Colon (tissue), 2 donors: Measurements from ENCODE around the gene COQ7.

ENCODE experiments used
- FAIRE-seq: peaks from 2 replicates; lab custom pipeline; 2012; peaks lifted over from hg19 to GRCh38; lab: Jason Lieb, UNC
- donor health status: control.
- donor health status: control.

COQ7 gene

DNA sequence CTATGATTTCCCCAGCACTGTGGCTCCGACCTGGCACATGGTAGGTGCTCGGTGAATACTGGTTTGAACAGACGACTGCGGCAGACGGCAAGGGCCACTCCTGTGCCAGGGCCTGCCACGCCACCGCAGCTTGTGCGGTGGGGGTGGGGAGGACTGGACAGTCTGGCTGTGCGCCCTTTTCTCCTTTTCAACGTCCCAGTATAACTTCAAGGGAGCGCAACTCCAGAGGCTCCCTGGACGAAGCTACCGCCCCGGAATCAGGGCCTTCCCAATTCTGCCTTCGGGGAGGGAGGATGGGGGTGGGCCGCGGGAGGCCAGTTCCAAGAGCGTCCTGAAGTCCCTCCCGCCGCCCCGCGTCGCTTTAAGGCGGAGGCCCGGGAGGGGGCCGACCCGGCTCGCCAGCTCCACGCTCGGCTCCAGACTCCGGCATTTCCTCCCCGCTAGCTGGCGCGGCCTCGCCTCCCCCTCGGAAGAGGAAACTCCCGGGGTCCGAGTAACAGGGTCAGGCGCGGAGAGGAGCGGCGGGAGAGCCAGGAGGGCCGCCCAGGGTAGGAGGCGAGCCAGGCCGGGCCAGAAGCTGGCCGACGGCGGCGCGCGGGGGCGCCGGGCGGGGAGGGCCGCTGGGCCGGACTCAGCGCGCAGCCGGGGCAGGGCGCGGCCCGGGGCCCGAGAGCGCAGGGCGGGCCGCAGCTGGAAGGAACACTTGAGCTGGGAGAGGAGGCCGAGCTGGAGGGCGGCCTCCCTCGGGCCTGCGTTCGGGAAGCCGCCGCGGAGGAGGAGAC, 46.4 kb downstream of the COQ7 start, which contains the start of gene ITPRIPL2:
ITPRIPL2 (plus strand) TSS at position 388 of the 782 bp plus-strand sequence. CDS start 498 bp downstream, outside the sequence.
- no peak for FAIRE-seq

DNA sequence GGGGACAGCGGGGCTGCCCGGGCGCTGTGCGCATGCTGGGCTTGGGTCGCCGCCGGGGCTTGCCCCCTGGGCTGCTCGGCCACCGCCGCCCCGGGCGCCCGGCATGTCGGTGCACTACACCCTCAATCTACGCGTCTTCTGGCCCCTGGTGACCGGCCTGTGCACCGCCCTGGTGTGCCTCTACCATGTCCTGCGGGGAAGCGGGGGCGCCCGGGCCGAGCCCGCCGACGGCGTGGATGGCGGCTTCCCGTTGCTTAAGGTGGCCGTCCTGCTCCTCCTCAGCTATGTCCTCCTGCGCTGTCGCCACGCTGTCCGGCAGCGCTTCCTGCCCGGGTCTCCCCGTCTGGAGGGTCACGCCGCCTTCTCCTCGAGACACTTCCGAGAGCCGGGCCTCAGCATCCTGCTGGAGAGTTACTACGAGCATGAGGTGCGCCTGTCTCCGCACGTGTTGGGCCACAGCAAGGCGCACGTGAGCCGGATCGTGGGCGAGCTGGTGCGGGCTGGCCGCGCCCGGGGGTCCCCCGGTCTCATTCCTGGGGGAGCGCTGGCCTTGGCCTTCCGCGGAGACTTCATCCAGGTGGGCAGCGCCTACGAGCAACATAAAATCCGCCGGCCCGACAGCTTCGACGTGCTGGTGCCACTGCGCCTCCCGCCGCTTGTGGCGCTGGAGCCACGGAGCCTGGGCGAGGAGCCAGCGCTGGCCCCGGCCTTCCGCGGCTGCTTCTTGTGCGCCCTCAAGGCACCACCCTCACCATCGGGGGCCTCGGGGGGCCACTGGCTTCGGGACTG, 47.1 kb downstream of the COQ7 start:
- FAIRE-seq, result no peak

DNA sequence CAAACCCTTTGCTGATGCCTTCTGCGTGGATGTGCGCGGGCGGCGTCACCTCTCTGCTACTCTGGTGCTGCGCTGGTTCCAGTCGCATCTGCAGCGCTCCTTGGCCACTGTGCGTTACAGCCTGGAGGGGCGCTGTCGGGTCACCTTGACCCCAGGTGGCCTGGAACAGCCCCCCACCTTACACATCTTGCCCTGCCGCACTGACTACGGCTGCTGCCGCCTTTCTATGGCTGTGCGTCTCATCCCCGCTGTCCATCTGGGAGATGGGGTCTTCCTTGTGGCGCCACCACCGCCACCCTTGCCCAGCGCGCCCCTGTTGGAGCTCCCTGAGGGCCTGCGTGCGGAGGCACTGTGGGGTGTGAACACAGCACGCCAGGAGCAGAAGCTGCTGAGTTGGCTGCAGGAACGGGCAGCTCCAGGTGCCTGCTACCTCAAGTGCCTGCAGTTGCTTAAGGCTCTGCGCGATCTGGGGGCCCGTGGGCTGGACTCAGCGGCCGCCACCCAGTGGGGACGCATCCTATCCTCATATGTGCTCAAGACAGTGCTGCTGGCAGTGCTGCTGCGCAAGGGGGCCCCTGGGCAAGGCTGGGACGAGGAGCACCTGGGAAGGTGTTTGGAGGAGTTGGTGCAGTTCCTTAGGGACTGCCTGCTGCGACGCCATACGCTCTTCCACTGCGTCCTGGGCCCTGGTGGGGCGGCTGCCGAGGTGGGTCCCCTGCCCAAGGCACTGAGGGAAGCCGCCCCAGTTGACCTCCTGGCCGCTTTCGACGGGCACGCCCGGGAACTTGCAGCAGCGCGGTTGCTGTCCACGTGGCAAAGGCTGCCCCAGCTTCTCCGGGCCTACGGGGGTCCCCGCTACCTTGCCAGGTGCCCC, 48.0 kb downstream of the COQ7 start:
- no peak for FAIRE-seq

DNA sequence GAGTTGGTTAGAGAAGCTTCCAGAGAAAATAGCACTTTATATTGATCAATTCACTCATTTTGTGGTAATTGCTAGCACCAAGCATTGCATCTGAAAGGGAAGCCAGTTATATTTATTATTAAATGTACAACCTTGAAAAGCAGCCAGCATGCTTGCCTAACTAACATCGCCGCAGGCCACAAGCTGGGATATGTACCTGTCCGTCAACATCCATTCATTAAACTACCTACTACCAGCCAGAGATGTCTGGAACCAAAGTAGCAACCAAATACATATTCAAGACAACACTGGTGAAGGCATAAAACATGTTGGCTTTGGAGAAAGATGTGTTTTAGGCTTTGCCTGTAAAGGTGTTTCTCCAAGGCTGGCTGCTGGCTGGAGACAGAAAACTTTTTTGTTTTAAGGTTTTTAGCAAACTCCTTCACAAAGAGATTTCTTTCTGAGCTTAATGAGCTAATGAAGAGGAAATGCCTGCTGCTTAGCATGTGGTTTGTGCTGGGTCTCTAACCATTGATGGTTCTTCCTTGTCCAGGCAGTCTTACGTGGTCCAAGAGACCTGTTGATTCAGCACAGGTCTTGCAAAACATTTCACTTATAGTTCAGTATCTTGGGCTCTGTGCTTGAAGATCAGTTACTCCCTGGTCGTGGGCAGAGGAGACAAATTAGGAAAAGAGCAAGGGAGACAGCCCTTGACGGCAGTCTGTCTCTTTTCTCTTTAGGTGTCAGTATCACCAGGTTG, 49.5 kb downstream of the COQ7 start:
- no peak for FAIRE-seq

DNA sequence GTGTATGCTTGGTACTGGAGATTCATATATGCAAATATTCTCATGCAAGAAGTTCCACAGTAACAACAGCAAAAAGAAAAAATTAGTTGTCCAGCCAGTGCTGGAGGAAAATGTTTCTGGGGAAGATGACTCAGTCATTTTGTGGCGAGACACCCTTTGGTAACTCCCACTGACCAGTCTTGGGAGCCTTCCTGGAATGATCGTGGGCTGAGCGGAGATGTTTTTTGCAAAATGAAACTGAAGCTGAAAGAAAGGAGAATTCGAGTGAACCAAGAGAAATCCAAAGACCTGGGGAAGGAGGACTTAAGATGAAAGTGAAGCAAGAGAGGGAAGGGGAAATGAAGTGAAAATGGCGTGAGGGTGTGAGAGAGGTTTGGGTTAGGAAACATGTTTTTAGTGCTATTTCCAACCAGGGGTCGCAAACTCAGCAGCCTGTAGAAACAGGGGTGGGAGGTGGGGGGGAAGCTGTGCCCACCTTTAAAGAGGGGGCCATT, 51.6 kb downstream of the COQ7 start:
- no peak for FAIRE-seq

DNA sequence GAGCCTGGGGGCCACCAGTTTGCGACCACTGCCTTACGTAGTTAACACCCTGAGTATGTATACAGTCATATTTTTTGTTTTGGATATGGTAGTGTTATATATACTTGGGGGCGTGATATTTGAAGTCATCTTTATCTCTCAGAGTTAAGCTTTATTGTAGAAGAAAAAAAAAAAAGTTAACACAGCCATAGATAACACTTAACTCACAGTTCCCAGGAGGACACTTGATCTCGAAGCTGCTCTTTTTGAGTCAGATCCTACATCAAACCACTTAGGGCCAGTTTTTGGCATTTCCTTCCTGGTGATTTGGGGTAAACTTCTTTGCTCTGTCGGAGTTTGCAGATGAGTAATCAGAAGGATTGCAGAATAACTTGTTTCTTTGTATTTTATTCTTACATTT, 52.1 kb downstream of the COQ7 start:
- FAIRE-seq, result no peak

DNA sequence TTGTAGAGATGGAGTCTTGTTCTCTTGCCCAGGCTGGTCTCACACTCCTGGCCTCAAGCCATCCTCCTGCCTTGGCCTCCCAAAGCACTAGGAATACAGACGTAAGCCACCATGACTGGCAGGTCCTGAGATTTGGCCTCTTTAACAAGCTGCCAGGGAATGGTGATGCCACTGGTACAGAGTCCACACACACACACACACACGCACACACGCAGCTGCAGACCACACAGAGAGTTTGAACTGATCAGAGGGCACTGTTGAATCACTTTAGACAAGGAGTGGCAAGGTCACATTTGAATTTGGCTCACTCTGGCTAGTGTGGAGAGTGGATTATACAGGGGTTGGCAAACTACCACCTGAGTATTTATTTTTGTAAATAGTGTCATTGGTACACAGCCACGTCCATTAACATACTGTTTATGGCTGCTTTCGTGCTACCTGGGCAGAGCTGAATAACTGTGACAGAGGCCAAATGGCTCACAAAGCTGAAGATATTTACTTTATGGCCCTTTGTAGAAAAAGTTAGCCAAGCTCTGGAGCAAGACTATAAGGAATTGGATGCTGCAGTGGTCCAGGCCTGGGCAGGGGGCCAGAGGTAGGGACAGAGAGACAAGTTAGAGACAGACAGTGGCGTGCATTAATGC, 56.2 kb downstream of the COQ7 start:
- FAIRE-seq, result no peak

GRCh38 chr16:19126300-19126699, 58.9 kb downstream of the COQ7 start:
- no peak for FAIRE-seq

- FAIRE-seq, result no peak
These were observed 59.8 kb downstream of the COQ7 start for GRCh38 chr16:19127205-19127604.

- no peak for FAIRE-seq
These were observed 60.3 kb downstream of the COQ7 start for GRCh38 chr16:19127674-19128131.

DNA sequence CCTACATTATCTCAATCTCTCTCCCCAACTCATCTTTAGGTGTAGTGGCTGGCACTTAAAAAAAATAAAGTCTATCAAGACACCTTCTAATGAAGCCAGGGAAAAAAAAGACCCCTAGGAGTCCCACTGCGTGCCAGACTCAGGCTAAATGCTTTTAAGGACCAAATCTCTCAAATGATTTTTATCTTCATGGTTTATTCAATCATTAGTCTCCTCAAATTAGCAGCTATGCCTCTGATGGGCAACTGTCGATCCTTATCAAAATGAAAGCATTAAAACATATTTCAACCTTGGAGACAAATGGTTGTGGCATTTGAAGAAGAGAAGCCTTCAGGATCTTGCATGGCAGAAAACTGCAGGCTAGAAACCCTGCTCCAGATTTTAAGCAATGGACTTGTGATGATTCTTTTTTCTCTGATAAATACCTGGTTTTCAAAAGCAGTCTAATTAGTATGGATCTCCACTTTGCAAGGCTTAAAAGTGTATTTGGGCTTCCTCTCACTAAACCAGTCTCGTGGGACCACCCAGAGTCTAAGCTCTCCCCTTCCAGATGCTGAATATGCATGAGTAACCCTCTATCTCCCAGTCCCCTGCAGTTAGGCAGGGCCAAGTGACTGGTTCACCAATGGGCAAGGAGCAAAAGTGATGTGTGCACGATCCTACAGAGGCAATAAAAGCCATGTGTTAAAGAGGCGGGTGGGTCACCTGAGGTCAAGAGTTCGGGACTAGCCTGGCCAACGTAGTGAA, 61.2 kb downstream of the COQ7 start:
- no peak for FAIRE-seq
